ENCODE data around the gene SRD5A2.

SRD5A2 gene, protein sequence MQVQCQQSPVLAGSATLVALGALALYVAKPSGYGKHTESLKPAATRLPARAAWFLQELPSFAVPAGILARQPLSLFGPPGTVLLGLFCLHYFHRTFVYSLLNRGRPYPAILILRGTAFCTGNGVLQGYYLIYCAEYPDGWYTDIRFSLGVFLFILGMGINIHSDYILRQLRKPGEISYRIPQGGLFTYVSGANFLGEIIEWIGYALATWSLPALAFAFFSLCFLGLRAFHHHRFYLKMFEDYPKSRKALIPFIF

DNA sequence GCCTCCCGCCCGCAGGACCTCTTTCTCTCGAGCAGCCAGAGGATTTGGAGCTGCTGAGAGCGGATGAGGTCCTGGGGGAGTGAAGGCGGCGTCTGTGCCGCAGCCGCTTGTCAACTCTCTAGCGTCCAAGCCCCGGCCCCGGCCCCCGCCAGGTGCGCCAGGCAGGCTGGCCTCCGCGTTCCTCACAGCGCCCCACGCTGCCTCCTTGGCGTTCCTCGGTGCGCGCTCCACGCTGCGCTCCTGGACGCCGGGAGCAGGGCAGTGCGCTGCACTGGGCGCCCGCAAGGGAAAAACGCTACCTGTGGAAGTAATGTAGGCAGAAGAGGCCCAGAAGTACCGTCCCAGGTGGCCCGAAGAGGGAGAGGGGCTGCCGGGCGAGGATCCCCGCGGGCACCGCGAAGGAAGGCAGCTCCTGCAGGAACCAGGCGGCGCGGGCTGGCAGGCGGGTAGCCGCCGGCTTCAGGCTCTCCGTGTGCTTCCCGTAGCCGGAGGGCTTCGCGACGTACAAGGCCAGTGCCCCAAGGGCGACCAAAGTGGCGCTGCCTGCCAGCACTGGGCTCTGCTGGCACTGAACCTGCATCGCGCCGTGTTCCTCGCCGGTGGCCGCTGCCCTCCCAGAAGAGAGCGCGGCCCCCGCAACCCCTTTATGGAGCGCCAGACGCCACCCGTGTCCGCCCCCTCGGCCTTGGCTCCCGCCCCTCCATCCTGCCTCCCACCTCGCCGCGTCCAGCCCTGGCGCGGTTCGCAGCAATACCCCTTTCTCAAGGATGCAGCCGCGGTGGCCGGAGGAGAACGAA lies at the start of gene SRD5A2:
Gene SRD5A2, minus strand, starts transcription at position 618 of the 797 bp plus-strand sequence. Its CDS starts 38 bp downstream, at position 580.
- no peak for DNase-seq (ENCODE audit: low spot score)

- DNase-seq (ENCODE audit: low spot score), result no peak
Observed at GRCh38 chr2:31606509-31606908, 25.8 kb upstream of the SRD5A2 start.

- DNase-seq (ENCODE audit: low spot score), result no peak
Observed at GRCh38 chr2:31598694-31599093, 18.0 kb upstream of the SRD5A2 start.

DNA sequence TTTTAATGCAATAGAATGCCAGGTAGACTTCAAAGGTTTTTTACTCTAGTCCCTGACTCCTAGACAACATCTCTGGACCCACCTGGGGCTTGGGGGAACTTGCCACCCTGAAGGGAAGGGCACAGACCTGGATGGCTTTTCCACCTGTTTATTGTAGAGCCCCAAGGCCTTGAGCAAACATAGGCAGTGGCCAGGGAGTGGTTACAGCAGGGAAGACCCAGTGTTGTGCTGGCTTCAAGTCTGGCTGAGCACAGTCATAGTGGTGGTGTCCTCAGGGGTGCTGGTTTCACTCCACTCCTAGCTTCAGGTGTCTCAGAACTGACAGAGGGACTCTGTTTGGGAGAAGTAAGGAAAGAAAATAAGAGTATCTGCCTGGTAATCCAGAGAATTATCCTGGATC lies 5.5 kb upstream of the SRD5A2 start:
- DNase-seq (ENCODE audit: low spot score), result no peak

- DNase-seq (ENCODE audit: low spot score), result no peak
Observed at GRCh38 chr2:31581124-31581795, 522 bp upstream of the SRD5A2 start.

GRCh38 chr2:31579996-31580320 lies 780 bp downstream of the SRD5A2 start:
- DNase-seq (ENCODE audit: low spot score), result no peak

GRCh38 chr2:31578316-31578715 lies 2.4 kb downstream of the SRD5A2 start:
- DNase-seq (ENCODE audit: low spot score), result peak; percentile 63

GRCh38 chr2:31577143-31577542 lies 3.6 kb downstream of the SRD5A2 start:
- DNase-seq (ENCODE audit: low spot score), result no peak

DNA sequence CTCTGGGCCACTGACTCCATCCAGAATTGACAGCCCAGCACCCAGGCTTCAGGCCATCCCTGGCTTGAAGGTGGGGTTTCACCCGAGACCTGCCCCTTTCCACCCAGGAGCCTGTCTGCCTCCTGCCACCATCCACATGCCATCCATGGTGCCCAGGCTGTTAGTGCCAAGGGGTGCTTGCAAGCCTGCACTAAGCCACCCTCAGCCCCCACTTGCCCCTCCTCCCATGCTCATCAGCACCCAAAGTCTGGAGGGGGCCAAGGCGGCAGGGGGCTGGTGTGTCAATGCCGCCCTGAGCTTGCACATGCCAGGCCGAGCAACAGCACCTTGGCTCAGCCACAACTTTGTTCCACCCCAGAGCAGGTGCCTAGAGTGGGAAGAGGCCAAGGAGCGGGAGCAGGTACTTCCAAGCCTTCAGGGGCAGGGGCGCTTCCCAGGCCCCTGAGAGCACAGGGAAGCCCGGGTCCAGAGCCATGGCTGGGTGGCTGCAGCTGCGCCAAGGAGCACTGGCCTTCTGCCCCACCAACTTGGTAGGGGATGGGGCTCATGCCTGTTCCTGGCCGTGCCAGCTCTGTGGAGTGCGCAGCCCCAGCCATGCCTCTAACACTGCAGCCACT lies 12.0 kb downstream of the SRD5A2 start:
- DNase-seq (ENCODE audit: low spot score), result no peak

DNA sequence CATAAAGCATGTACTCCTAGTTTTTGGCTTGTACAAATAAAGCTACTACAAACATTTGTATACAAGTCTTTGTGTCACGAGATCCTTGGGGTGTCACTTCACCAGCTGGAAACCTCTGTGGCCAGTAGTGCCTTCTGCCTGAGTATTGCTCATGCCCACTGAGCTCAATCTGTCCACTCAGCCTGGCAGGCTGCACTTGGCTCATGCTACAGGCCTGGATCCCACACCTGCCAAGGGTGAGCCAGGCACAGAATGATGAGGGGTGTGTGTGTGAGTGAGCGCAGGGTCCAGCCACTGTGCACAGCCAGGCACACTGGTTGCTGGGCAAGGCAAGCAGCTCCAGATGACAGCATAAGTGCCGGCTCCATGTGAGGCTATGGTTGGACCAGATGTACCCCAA lies 13.1 kb downstream of the SRD5A2 start:
- DNase-seq (ENCODE audit: low spot score), result no peak

GRCh38 chr2:31563273-31563839 lies 17.4 kb downstream of the SRD5A2 start:
- DNase-seq (ENCODE audit: low spot score), result peak; percentile 62

DNA sequence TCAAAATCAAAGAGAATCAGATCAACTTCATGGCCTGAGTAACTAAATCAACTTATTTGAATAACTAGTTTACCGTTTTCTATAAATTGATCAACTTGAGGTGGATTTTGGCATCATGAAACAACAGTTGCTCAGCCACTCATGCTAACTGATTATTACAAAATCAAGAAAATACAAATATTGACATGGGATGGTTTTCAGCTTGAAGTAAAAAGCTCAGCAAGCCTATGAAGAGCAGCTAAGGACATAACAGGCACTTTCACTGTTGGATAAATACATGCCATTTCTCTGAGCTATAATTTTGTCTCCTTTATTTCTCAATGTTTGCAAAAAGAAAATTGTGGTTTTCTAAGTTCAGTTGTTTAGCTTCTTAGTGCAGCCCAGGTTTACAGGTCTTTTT lies 18.9 kb downstream of the SRD5A2 start:
- DNase-seq (ENCODE audit: low spot score), result no peak

DNA sequence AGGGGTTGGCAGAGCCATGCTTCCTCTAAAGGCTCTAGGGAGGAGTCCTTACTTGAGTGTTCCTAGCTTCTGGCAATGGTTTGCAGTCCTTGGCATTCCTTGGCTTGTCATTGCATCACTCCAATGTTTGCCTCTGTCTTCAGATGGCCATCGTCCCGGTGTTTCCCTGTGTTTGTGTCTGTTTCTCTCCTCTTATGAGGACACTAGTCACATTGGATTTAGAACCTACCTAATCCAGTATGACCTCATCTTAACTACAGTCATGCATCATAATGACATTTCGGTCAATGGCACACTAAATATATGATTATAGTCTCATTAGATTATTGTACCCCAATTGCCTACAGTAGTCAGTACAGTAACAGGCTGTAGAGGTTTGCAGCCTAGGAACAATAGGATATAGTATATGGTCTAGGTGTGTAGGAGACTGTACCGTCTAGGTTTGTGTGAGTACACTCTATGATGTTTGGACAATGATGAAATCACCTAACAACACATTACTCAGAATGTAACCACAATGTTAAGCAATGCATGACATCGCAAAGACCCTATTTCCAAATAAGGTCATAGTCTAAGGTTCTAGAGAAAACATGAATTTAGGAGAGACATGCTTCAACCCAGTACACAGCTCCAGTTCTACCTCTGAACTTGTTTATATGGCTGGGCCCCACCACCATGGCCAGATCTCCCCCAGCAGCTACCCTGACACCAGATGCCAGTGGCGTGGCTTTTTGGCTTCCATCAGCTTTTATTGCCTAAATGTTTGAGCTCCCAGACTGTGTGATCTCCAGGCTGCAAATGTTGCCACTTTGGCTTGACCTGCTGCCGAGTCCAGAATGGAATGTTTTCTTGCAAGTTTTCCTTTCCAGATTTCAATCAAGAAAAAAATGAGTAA lies 22.1 kb downstream of the SRD5A2 start:
- peak; percentile 77 for DNase-seq (ENCODE audit: low spot score)

DNA sequence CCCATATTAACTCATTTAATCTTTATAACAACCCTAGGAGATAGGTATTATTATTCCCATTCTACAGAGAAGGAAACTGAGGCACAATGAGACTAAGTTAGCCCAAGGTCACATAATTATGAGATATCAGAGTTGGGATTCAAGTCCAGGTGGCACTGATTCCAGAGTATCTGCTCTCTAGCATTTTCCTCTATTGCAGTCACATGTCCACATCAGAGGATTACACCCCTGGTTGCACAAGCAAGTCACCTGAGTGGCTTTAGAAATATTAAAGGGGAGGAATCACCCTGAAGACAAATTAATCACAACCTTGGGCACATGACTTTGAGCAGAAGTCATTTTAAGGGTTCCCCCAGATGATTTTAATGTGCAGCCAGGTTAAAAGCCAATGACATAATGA lies 23.8 kb downstream of the SRD5A2 start:
- no peak for DNase-seq (ENCODE audit: low spot score)

- DNase-seq (ENCODE audit: low spot score), result no peak
Observed at GRCh38 chr2:31555967-31556706, 24.6 kb downstream of the SRD5A2 start.

- no peak for DNase-seq (ENCODE audit: low spot score)
Observed at GRCh38 chr2:31553362-31553761, 27.4 kb downstream of the SRD5A2 start.

DNA sequence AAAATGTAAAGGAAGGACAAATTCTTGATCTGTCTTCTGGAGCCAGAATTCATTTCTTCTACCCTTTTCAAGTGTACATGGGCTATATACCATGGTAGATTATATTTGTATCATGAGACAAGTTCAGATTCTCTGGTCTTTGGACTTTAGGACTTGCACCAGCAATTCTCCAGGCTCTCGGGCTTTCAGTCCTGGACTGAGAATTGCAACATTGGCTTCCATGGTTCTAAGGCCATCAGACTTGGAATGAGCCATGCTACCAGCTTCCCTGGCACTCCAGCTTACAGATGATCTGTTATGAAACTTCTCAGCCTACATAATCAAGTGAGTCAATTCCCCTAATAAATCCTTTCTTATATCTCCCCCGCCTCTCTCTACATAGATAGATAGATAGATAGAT lies 33.3 kb downstream of the SRD5A2 start:
- no peak for DNase-seq (ENCODE audit: low spot score)

- no peak for DNase-seq (ENCODE audit: low spot score)
Observed at GRCh38 chr2:31541853-31542252, 38.9 kb downstream of the SRD5A2 start.

DNA sequence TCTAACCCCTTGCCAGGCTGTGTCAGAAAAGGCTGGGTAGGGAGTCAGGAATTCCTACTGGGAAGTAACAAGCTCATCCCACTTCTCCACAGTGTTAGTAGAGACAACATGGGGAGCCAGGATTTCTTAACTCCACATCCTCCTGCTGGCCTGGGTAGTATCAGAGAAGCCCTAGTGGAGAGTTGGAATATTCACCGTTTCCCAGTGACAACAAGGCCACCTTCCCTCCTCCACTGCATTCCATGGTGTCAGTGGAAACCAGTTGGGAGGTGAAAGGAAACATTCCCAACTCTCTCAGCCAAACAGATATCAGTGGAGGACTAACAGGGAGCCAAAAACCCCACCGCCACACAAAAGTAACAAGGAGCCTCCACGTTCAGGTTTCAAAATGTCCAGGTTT lies 41.2 kb downstream of the SRD5A2 start:
- DNase-seq (ENCODE audit: low spot score), result no peak

DNA sequence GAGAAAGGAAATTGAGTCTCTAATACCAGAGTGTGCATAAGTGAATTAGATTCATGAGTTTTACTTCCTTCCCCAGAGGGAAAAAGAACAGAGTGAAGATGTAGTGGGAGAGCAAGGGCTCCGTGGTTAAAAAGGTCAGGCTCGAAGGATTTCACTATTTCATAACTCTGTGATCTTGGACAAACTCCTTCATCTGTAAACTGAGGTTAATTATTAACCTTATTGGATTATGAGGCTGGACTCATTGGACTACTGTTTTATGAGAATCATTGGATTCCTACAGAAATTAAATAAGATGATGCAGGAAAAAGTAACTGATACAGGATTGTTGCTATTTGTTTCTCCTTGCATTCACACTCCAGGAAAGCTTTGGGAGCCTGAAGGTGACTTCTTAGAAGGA lies 45.0 kb downstream of the SRD5A2 start:
- DNase-seq (ENCODE audit: low spot score), result peak; percentile 62

- DNase-seq (ENCODE audit: low spot score), result peak; percentile 41
Observed at GRCh38 chr2:31534636-31535035, 46.1 kb downstream of the SRD5A2 start.

Data from kidney tubule cell (primary cell).